SK-N-SH (cell line): ENCODE measurements around the gene CNTLN.

Experiments
- EP300 ChIP-seq, 2 experiments: IDR thresholded peaks; 2 replicates each; pipeline versions ENCODE4 v1.4.0 to v1.6.1; 2012; ENCODE audit warnings: borderline replicate concordance in 1 of 2, low read depth in 1 of 2, low read length in 1 of 2
- FOXJ3 ChIP-seq: sonication (generic); formaldehyde crosslinking; IDR thresholded peaks from 2 replicates; pipeline ENCODE4 v1.5.1; 2020; ENCODE audit warnings: mild to moderate bottlenecking, missing genetic modification reagents
- GABPA ChIP-seq: IDR thresholded peaks from 2 replicates; pipeline ENCODE4 v1.4.0; 2012; ENCODE audit warnings: low read depth, mild to moderate bottlenecking
- GATA2 ChIP-seq: sonication (generic); formaldehyde crosslinking; IDR thresholded peaks from 2 replicates; pipeline ENCODE4 v1.5.0; 2020; ENCODE audit warnings: mild to moderate bottlenecking, missing genetic modification reagents
- POLR2AphosphoS5 ChIP-seq: IDR thresholded peaks from 2 replicates; pipeline ENCODE4 v1.6.1; 2012; ENCODE audit warnings: low read depth, low read length
- RAD21 ChIP-seq: IDR thresholded peaks from 2 replicates; pipeline ENCODE4 v1.6.1; 2012; ENCODE audit warnings: mild to moderate bottlenecking, low read length
- RCOR1 ChIP-seq: fragments of 150-350 bp; IDR thresholded peaks from 2 replicates; pipeline ENCODE4 v1.6.1; 2017; ENCODE audit warnings: antibody characterized with exemption, low read length
- TAF1 ChIP-seq: IDR thresholded peaks from 2 replicates; pipeline ENCODE4 v1.6.1; 2012; ENCODE audit warnings: low read depth, mild to moderate bottlenecking, low read length, moderate library complexity, borderline replicate concordance
- TCF12 ChIP-seq: IDR thresholded peaks from 2 replicates; pipeline ENCODE4 v1.4.0; 2012
- YY1 ChIP-seq: IDR thresholded peaks from 2 replicates; pipeline ENCODE4 v1.4.0; 2012; ENCODE audit warnings: low read depth, mild to moderate bottlenecking
- TF ChIP-seq, protein P1 (sequence below): IDR thresholded peaks from 2 replicates; pipeline ENCODE4; 2012
- TF ChIP-seq, protein P2 (sequence below): fragments of 200-600 bp; sonication (generic); IDR thresholded peaks from 2 replicates; pipeline ENCODE4 v1.6.1; 2017; ENCODE audit warnings: antibody characterized with exemption, mild to moderate bottlenecking, moderate library complexity

DNA sequence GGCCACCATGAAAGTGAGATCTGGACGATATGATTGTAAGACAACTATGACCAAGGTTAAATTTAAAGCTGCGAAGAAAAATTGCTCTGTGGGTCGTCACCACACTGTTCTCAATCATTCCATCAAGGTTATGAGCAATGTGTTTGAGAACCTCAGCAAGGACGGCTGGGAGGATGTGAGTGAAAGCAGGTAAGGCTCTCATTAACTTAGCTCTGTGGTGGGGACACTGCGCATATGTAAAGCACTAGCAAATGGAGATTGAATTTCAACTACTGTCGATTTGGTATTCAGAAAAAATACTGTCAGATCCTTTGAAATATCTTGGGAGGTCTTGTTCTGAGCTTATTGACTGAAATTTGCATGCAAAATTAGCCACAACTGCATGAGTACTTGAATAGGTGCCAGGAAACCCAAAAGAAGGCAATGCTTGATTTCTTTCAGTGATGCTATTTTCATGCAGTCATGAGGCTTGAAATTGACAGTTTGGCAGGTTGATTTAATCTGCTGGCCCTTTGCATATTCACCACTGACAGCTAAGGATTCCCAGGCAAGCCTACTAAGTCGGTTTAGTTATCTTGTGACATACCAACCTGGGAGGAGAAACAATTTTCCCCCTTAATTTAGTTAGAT, 260.2 kb downstream of the CNTLN start:
- TF ChIP-seq TAF1 (no peak), GABPA (no peak), TCF12 (no peak), POLR2AphosphoS5 (no peak), RAD21 (no peak), YY1 (no peak), EP300 (IDR thresholded peaks at IDR 0.05; ENCODE audit: borderline replicate concordance in 1 of 2, low read depth in 1 of 2, low read length in 1 of 2) (no peak), RCOR1 (no peak), GATA2 (CRISPR knock-in tag) (no peak), FOXJ3 (no peak)
- TF ChIP-seq, protein P1, sequence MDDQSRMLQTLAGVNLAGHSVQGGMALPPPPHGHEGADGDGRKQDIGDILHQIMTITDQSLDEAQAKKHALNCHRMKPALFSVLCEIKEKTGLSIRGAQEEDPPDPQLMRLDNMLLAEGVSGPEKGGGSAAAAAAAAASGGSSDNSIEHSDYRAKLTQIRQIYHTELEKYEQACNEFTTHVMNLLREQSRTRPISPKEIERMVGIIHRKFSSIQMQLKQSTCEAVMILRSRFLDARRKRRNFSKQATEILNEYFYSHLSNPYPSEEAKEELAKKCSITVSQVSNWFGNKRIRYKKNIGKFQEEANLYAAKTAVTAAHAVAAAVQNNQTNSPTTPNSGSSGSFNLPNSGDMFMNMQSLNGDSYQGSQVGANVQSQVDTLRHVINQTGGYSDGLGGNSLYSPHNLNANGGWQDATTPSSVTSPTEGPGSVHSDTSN, result no peak
- TF ChIP-seq, protein P2, sequence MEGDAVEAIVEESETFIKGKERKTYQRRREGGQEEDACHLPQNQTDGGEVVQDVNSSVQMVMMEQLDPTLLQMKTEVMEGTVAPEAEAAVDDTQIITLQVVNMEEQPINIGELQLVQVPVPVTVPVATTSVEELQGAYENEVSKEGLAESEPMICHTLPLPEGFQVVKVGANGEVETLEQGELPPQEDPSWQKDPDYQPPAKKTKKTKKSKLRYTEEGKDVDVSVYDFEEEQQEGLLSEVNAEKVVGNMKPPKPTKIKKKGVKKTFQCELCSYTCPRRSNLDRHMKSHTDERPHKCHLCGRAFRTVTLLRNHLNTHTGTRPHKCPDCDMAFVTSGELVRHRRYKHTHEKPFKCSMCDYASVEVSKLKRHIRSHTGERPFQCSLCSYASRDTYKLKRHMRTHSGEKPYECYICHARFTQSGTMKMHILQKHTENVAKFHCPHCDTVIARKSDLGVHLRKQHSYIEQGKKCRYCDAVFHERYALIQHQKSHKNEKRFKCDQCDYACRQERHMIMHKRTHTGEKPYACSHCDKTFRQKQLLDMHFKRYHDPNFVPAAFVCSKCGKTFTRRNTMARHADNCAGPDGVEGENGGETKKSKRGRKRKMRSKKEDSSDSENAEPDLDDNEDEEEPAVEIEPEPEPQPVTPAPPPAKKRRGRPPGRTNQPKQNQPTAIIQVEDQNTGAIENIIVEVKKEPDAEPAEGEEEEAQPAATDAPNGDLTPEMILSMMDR, result no peak
